Esophagus muscularis mucosa (tissue), 4 donors: ENCODE measurements around the gene DHRS3. TPM values are rescaled to one million over a fixed set of nuclear protein-coding genes. Genes with fewer than 3 reads are reported as not detected.
"Not testable (repeated sequence)": the region's sequence is repeated elsewhere in the genome, so short reads cannot be mapped to it uniquely, and the experiment has no call there.

Source experiments
- DNase-seq: peaks from one replicate; pipeline ENCODE4 v3.0.0-alpha.2; 2017; ENCODE audit errors: extremely low spot score
- H3K27ac ChIP-seq, 4 donors: fragments of 200-600 bp; sonication (generic); replicated peaks in 1 of 4; 1 replicate in 3 of 4; 2 replicates in 1 of 4; pipeline ENCODE4 v1.5.1; 2016 to 2019; ENCODE audit warnings: mild to moderate bottlenecking in 1 of 4
- H3K27me3 ChIP-seq, 4 donors: fragments of 200-600 bp; sonication (generic); one replicate each; pipeline versions ENCODE4 v1.5.1 to v1.6.0; 2016 to 2019
- H3K36me3 ChIP-seq, 4 donors: fragments of 200-600 bp; sonication (generic); one replicate each; pipeline ENCODE4 v1.5.1; 2016 to 2019
- H3K4me1 ChIP-seq, 4 donors: fragments of 200-600 bp; sonication (generic); one replicate each; pipeline ENCODE4 v1.5.1; 2016 to 2019
- H3K4me3 ChIP-seq, 4 donors: fragments of 200-600 bp; sonication (generic); 1 replicate in 2 of 4; 2 replicates in 2 of 4; pipeline ENCODE4 v1.5.1; 2016 to 2019; ENCODE audit warnings: mild to moderate bottlenecking in 4 of 4, moderate library complexity in 1 of 4
- H3K9me3 ChIP-seq, 4 donors: fragments of 200-600 bp; sonication (generic); 1 replicate in 3 of 4; 2 replicates in 1 of 4; pipeline ENCODE4 v1.5.1; 2016 to 2019
- EP300 ChIP-seq: sonication (generic); formaldehyde crosslinking; IDR thresholded peaks from one replicate; pipeline ENCODE4 v1.6.1; 2017; ENCODE audit warnings: antibody characterized with exemption
- POLR2A ChIP-seq: fragments of 450-650 bp; IDR thresholded peaks from one replicate; pipeline ENCODE4 v1.6.1; 2017; ENCODE audit warnings: antibody characterized with exemption, moderate library complexity, mild to moderate bottlenecking, low read depth
- POLR2AphosphoS5 ChIP-seq, 2 donors: sonication (generic); formaldehyde crosslinking; IDR thresholded peaks; one replicate each; pipeline ENCODE4 v1.6.1; 2017; ENCODE audit warnings: antibody characterized with exemption in 2 of 2
- WGBS: methylation state at CpG from one replicate; pipeline ENCODE4 v1.1.5; 2018; 5-methylcytosine and 5-hydroxymethylcytosine counted together
- intact Hi-C: fragments of 100-400 bp; cut with DNase I; formaldehyde crosslinking; loops from one replicate; pipeline ENCODE4 v1.15.1; 2023
- total RNA-seq, 4 donors: library from RNA; depleted of rRNA; stranded (reverse); fragments of >200 nt; gene quantifications; one replicate each; pipeline versions ENCODE4 v1.1.0 to v1.2.1, GENCODE V29; 2016
- TF ChIP-seq, protein P1 (sequence below), 3 experiments: fragments of 200-600 bp in 2 of 3; fragments of 450-650 bp in 1 of 3; sonication (generic) in 2 of 3; IDR thresholded peaks; one replicate each; pipeline ENCODE4 v1.5.1; 2017 to 2019; ENCODE audit warnings: antibody characterized with exemption in 3 of 3, mild to moderate bottlenecking in 2 of 3, moderate library complexity in 1 of 3

DHRS3 gene
- total RNA-seq, 4 donors from 2014 or later: 130 to 237 (median 200) TPM

DNA sequence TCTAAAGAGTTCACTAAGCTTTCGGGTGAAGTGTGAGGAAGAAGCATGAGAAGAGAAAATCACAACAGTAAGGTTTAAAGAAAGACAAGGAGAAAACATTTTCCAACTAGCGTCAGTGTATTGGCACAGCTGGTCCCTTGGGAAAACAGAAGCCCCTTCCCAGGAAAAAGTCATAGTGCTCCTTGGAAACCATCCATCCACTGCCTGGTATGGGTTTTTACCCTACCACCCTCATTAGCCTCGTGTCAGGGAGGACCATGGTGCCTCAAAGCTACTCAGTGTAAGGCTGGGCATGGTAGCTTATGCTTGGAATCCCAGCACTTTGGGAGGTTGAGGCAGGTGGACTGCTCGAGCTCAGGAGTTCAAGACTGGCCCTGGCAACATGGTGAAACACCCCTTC is 38.6 kb upstream of the DHRS3 start:
- 90% methylated on average over 4 of the region's 4 CpGs for WGBS
- Histone ChIP-seq H3K27ac (no peak overlapping the region), H3K4me1 (peaks cover 0 to 6% (median 5%) of the 10 kb centered on the region in 4 donors), H3K9me3 (no peaks in the 10 kb centered on the region), H3K36me3 (no peaks in the 10 kb centered on the region), H3K4me3 (no peak overlapping the region), H3K27me3 (no peaks in the 10 kb centered on the region)
- no peak for TF ChIP-seq POLR2A
- TF ChIP-seq POLR2AphosphoS5 (IDR thresholded peaks at IDR 0.05): no peak
- TF ChIP-seq, protein P1, sequence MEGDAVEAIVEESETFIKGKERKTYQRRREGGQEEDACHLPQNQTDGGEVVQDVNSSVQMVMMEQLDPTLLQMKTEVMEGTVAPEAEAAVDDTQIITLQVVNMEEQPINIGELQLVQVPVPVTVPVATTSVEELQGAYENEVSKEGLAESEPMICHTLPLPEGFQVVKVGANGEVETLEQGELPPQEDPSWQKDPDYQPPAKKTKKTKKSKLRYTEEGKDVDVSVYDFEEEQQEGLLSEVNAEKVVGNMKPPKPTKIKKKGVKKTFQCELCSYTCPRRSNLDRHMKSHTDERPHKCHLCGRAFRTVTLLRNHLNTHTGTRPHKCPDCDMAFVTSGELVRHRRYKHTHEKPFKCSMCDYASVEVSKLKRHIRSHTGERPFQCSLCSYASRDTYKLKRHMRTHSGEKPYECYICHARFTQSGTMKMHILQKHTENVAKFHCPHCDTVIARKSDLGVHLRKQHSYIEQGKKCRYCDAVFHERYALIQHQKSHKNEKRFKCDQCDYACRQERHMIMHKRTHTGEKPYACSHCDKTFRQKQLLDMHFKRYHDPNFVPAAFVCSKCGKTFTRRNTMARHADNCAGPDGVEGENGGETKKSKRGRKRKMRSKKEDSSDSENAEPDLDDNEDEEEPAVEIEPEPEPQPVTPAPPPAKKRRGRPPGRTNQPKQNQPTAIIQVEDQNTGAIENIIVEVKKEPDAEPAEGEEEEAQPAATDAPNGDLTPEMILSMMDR (IDR thresholded peaks at IDR 0.05): no peak
- no peak for TF ChIP-seq EP300
- intact Hi-C loops: loop anchor here (10.0 kb wide), 1 partner anchor 382 kb away; no protein-coding TSS in a partner anchor
- DNase-seq: no peak

DNA sequence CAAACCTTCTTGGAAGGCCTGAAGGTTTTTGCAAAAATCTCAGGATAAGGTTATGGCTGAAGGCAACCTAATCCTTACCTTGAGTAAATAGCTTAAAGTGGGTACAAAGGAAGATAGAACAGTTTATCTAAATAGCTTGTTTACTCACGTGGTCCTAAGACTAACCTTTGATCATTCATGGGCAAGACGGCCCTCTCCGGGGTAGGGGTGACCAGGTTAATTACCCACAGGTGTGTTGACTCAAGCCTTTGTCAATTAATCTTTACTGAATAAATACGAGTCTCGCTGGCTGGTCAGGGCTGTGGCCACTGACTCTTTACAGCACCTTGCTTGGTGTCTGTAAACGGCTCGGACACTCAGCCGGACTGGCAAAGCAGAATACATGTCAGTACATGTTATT is 36.6 kb upstream of the DHRS3 start:
- H3K4me1 ChIP-seq: peaks cover 0 to 18% (median 8%) of the 10 kb centered on the region in 4 donors
- H3K27me3 ChIP-seq: no peaks in the 10 kb centered on the region
- no peak overlapping the region for H3K4me3 ChIP-seq
- no peak for DNase-seq
- intact Hi-C loops: loop anchor here (10.0 kb wide), 1 partner anchor 380 kb away; no protein-coding TSS in a partner anchor
- H3K36me3 ChIP-seq: no peaks in the 10 kb centered on the region
- TF ChIP-seq, protein P1 (IDR thresholded peaks at IDR 0.05): no peak
- TF ChIP-seq EP300 (no peak), POLR2AphosphoS5 (IDR thresholded peaks at IDR 0.05) (no peak)
- H3K27ac ChIP-seq: no peak overlapping the region
- WGBS: 89% methylated on average over 8 of the region's 8 CpGs
- no peaks in the 10 kb centered on the region for H3K9me3 ChIP-seq

DNA sequence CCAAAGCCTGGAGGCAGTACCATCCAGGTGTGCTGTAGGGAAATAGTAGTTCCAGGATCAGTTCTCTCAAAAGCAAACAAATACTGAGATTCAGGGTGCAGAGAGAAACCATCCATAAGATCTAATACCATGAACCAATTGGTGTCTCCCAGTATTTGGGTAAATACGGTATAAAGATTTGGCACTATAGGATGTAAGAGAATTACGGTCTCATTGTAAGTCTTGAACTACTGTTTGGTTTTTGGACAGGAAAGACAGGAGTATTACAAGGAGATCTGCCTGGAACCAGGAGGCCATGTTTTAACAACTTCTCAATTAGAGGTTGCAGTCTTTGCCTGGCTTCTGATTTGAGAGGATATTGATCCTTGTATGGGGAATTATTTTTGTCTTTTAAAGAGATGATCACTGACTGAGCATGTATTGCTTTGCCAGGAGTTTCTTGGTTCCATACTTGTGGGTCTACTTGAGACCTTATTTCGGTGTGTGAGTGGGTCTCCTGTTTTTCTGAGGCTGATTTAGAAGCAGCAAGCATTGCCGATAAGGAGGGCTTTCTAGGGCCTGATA is 36.1 kb upstream of the DHRS3 start:
- DNase-seq: no peak
- H3K27ac ChIP-seq: no peak overlapping the region
- H3K27me3 ChIP-seq: no peaks in the 10 kb centered on the region
- intact Hi-C loops: loop anchor here (10.0 kb wide), 1 partner anchor 379 kb away; no protein-coding TSS in a partner anchor
- H3K4me3 ChIP-seq: no peak overlapping the region
- 75% methylated on average over 4 of the region's 4 CpGs for WGBS
- H3K36me3 ChIP-seq: no peaks in the 10 kb centered on the region
- no peaks in the 10 kb centered on the region for H3K9me3 ChIP-seq
- H3K4me1 ChIP-seq: peaks cover 0 to 20% (median 8%) of the 10 kb centered on the region in 4 donors
- TF ChIP-seq POLR2A: no peak
- TF ChIP-seq, protein P1 (IDR thresholded peaks at IDR 0.05): no peak
- no peak for TF ChIP-seq POLR2AphosphoS5 (IDR thresholded peaks at IDR 0.05)
- TF ChIP-seq EP300: no peak

- intact Hi-C loops: loop anchor here (10.0 kb wide), 1 partner anchor 375 kb away; no protein-coding TSS in a partner anchor
- no peak overlapping the region for H3K27ac ChIP-seq
- WGBS: 60% methylated on average over 5 of the region's 5 CpGs
- DNase-seq: no peak
- H3K27me3 ChIP-seq: no peaks in the 10 kb centered on the region
- H3K36me3 ChIP-seq: no peaks in the 10 kb centered on the region
- H3K4me1 ChIP-seq: peaks cover 0 to 15% (median 2%) of the 10 kb centered on the region in 4 donors
- no peaks in the 10 kb centered on the region for H3K9me3 ChIP-seq
- no peak overlapping the region for H3K4me3 ChIP-seq
- TF ChIP-seq, protein P1 (IDR thresholded peaks at IDR 0.05): no peak
- no peak for TF ChIP-seq POLR2AphosphoS5 (IDR thresholded peaks at IDR 0.05)
- no peak for TF ChIP-seq POLR2A
- TF ChIP-seq EP300: no peak
Observed at GRCh38 chr1:12649971-12650421, 32.0 kb upstream of the DHRS3 start.

DNA sequence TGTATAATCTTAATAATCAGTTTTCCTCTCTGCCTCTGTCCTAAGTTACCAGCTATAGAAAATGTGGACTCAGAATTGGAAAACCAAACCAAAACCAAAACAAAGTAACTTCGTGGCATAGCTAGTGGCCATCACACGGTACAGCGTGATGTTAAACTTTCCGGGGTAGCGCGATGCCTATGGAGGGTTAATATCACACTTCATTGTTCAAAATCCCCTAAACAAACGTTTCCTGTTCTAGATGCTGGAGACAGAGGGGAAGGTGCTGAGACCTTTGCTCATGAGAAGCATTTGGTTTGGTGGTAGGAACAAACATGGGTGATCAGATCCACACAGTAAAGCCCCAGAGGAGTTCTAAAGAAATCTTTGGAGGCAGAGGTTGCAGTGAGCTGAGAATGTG is 30.7 kb upstream of the DHRS3 start:
- WGBS: 86% methylated on average over 7 of the region's 7 CpGs
- no peak overlapping the region for H3K27ac ChIP-seq
- H3K4me3 ChIP-seq: no peak overlapping the region
- H3K36me3 ChIP-seq: no peaks in the 10 kb centered on the region
- TF ChIP-seq POLR2A (no peak), POLR2AphosphoS5 (IDR thresholded peaks at IDR 0.05) (no peak), EP300 (no peak)
- TF ChIP-seq, protein P1 (IDR thresholded peaks at IDR 0.05): no peak
- H3K9me3 ChIP-seq: no peaks in the 10 kb centered on the region
- H3K27me3 ChIP-seq: no peaks in the 10 kb centered on the region
- DNase-seq: no peak
- intact Hi-C loops: no loop called here
- H3K4me1 ChIP-seq: peaks cover 0 to 15% (median 2%) of the 10 kb centered on the region in 4 donors

GRCh38 chr1:12645401-12645800 is 27.4 kb upstream of the DHRS3 start:
- H3K4me3 ChIP-seq, H3K4me1 ChIP-seq, DNase-seq, H3K27me3 ChIP-seq, intact Hi-C loops, H3K36me3 ChIP-seq, H3K27ac ChIP-seq: not testable (repeated sequence)
- peaks cover 0 to 13% (median 9%) of the 10 kb centered on the region in 4 donors for H3K9me3 ChIP-seq
- 96% methylated on average over 9 of the region's 9 CpGs for WGBS
